K562 (cell line): ENCODE results near the gene KEL. TPM values are rescaled to one million over a fixed set of nuclear protein-coding genes. Genes with fewer than 3 reads are reported as not detected.

Source experiments
- ATAC-seq: fragments of 200-7000 bp; cut with Tn5 transposase; 3 replicates; pipeline ENCODE4 v1.9.1; 2020; ENCODE audit warnings: moderate library complexity
- BruUV-seq: library from RNA; stranded (reverse); fragments of 400-500 nt; replicated peaks from 2 replicates; lab custom pipeline; 2021; lab: Mats Ljungman, UMichigan
- CTCF ChIA-PET: fragments of 300-600 bp; formaldehyde crosslinking; extraction: SDS; loops from one replicate; lab custom pipeline; 2021; ENCODE audit warnings: low intra/inter-chr PET ratio; lab: Yijun Ruan, JAX
- POLR2A ChIA-PET: fragments of 300-600, 350-650 bp; sonication (Branson Sonifier 250); formaldehyde crosslinking; extraction: SDS; loops from one replicate; lab custom pipeline; 2021; ENCODE audit warnings: antibody characterized with exemption, inconsistent platforms; lab: Yijun Ruan, JAX
- DNase-seq, 4 experiments: peaks; one replicate each; pipeline versions ENCODE4 v3.0.0 to v3.0.0-alpha.2; 2011 to 2018; ENCODE audit warnings: low spot score in 3 of 4, mixed read lengths in 3 of 4; ENCODE audit errors: extremely low read depth in 1 of 4
- FAIRE-seq: peaks from 2 replicates; lab custom pipeline; 2011; peaks lifted over from hg19 to GRCh38; lab: Jason Lieb, UNC
- H2AFZ ChIP-seq: 2 replicates; pipeline ENCODE4 v1.6.0; 2011; ENCODE audit warnings: low read depth, low read length, control low read depth, inconsistent platforms
- H3K27ac ChIP-seq: fragments of 200-600 bp; 3 replicates; pipeline ENCODE4 v1.8.0; 2011; ENCODE audit warnings: low read depth, mild to moderate bottlenecking, control low read depth, inconsistent platforms, low read length, moderate library complexity, mixed read lengths; ENCODE audit errors: extremely low read depth
- H3K27me3 ChIP-seq, 2 experiments: fragments of 300-600 bp in 1 of 2; 2 replicates in 1 of 2; 3 replicates in 1 of 2; pipeline versions ENCODE4 v1.6.0 to v1.8.0; 2011; ENCODE audit warnings: inconsistent platforms in 2 of 2, low read length in 2 of 2, mild to moderate bottlenecking in 1 of 2, mixed read lengths in 1 of 2, moderate library complexity in 1 of 2; ENCODE audit not compliant: control insufficient read depth in 2 of 2, insufficient read depth in 2 of 2
- H3K36me3 ChIP-seq: fragments of 300-600 bp; 3 replicates; pipeline ENCODE4 v1.8.0; 2011; ENCODE audit warnings: mild to moderate bottlenecking, low read length, inconsistent platforms; ENCODE audit not compliant: control insufficient read depth, insufficient read depth
- H3K4me1 ChIP-seq, 2 experiments: fragments of 200-600 bp in 1 of 2; replicated peaks in 1 of 2; 2 replicates in 1 of 2; 3 replicates in 1 of 2; pipeline versions ENCODE4 v1.5.1 to v1.8.0; 2011; ENCODE audit warnings: inconsistent platforms in 2 of 2, low read length in 2 of 2, mild to moderate bottlenecking in 1 of 2, mixed read lengths in 1 of 2, moderate library complexity in 1 of 2; ENCODE audit not compliant: control insufficient read depth in 2 of 2, insufficient read depth in 2 of 2
- H3K4me2 ChIP-seq: 2 replicates; pipeline ENCODE4 v1.6.1; 2011; ENCODE audit warnings: low read length, control low read depth, inconsistent platforms, mixed read lengths; ENCODE audit not compliant: insufficient read depth
- H3K4me3 ChIP-seq: fragments of 200-600 bp; sonication (generic), shearing (Covaris generic); 2 replicates; pipeline ENCODE4 v1.5.1; 2016; ENCODE audit warnings: control low read depth, inconsistent platforms
- H3K79me2 ChIP-seq: fragments of 200-600 bp; 3 replicates; pipeline ENCODE4 v1.8.0; 2011; ENCODE audit warnings: low read length, inconsistent platforms; ENCODE audit not compliant: control insufficient read depth, insufficient read depth
- H3K9ac ChIP-seq, 2 experiments: 2 replicates each; pipeline versions ENCODE4 v1.6.0 to v1.6.1; 2011; ENCODE audit warnings: low read depth in 2 of 2, low read length in 2 of 2, control low read depth in 1 of 2, inconsistent platforms in 1 of 2, mild to moderate bottlenecking in 1 of 2, mixed read lengths in 1 of 2; ENCODE audit not compliant: insufficient read depth in 1 of 2
- H3K9me1 ChIP-seq: one replicate; pipeline ENCODE4 v1.6.0; 2011; ENCODE audit warnings: inconsistent platforms, mild to moderate bottlenecking, low read length, moderate library complexity; ENCODE audit not compliant: control insufficient read depth, insufficient read depth
- H3K9me3 ChIP-seq: replicated peaks from 2 replicates; pipeline ENCODE4 v1.5.1; 2011; ENCODE audit warnings: low read depth, low read length, inconsistent platforms; ENCODE audit not compliant: control insufficient read depth, insufficient read depth
- H4K20me1 ChIP-seq: replicated peaks from 2 replicates; pipeline ENCODE4 v1.6.1; 2011; ENCODE audit warnings: low read length, inconsistent platforms, mixed read lengths; ENCODE audit not compliant: control insufficient read depth, insufficient read depth
- CCAR2 ChIP-seq: fragments of 200-400 bp; formaldehyde crosslinking; IDR thresholded peaks from 2 replicates; pipeline ENCODE4 v1.6.1; 2017; ENCODE audit warnings: mild to moderate bottlenecking, low read depth, low read length
- DEAF1 ChIP-seq: fragments of 450-650 bp; formaldehyde crosslinking; IDR thresholded peaks from 2 replicates; pipeline ENCODE4 v1.4.0; 2020; ENCODE audit warnings: mild to moderate bottlenecking, moderate library complexity
- ELF1 ChIP-seq: fragments of 200-800 bp; sonication (Bioruptor generic); IDR thresholded peaks from 2 replicates; pipeline ENCODE4 v1.6.1; 2016; ENCODE audit warnings: missing genetic modification characterization, missing compliant biosample characterization
- EWSR1 ChIP-seq: fragments of 450-650 bp; IDR thresholded peaks from 2 replicates; pipeline ENCODE4 v1.6.1; 2018; ENCODE audit warnings: borderline replicate concordance, mild to moderate bottlenecking, low read depth, moderate library complexity; ENCODE audit not compliant: partially characterized antibody
- FOXK1 ChIP-seq: sonication (generic); formaldehyde crosslinking; IDR thresholded peaks from 2 replicates; pipeline ENCODE4 v1.8.0; 2022; ENCODE audit warnings: missing genetic modification reagents, mild to moderate bottlenecking, borderline replicate concordance
- KLF6 ChIP-seq: fragments of 250-450 bp; sonication (Bioruptor Pico); IDR thresholded peaks from 2 replicates; pipeline ENCODE4 v1.4.0; 2020; ENCODE audit warnings: mild to moderate bottlenecking, moderate library complexity, borderline replicate concordance
- NBN ChIP-seq: fragments of 450-650 bp; IDR thresholded peaks from 2 replicates; pipeline ENCODE4 v1.6.1; 2016; ENCODE audit warnings: low read depth, mild to moderate bottlenecking
- NCOA1 ChIP-seq: fragments of 450-650 bp; IDR thresholded peaks from 2 replicates; pipeline ENCODE4 v1.6.1; 2016; ENCODE audit warnings: low read depth
- RBM15 ChIP-seq: fragments of 200-400 bp; formaldehyde crosslinking; IDR thresholded peaks from 2 replicates; pipeline ENCODE4 v1.6.1; 2018; ENCODE audit warnings: mild to moderate bottlenecking, low read length, moderate library complexity; ENCODE audit not compliant: insufficient read depth
- RBM17 ChIP-seq: fragments of 200-400 bp; formaldehyde crosslinking; IDR thresholded peaks from 2 replicates; pipeline ENCODE4 v1.6.1; 2017; ENCODE audit warnings: low read depth, mild to moderate bottlenecking, low read length, borderline replicate concordance
- SP2 ChIP-seq: IDR thresholded peaks from 2 replicates; pipeline ENCODE4 v1.6.1; 2011; ENCODE audit warnings: mild to moderate bottlenecking, low read depth, low read length, moderate library complexity; ENCODE audit not compliant: poor library complexity, severe bottlenecking; ENCODE audit errors: extremely low read depth
- TCF7L2 ChIP-seq: fragments of 150-350 bp; IDR thresholded peaks from 2 replicates; pipeline ENCODE4 v1.6.1; 2016; ENCODE audit warnings: low read depth, mild to moderate bottlenecking, low read length, moderate library complexity
- THRB ChIP-seq: fragments of 450-650 bp; formaldehyde crosslinking; conservative IDR thresholded peaks from 2 replicates; pipeline ENCODE4 v1.4.0; 2022; ENCODE audit warnings: mild to moderate bottlenecking, missing genetic modification characterization
- TRIM24 ChIP-seq, 2 experiments: fragments of 450-650 bp; IDR thresholded peaks; 2 replicates each; pipeline ENCODE4 v1.6.1; 2016
- USF1 ChIP-seq: sonication (generic); formaldehyde crosslinking; IDR thresholded peaks from 2 replicates; pipeline ENCODE4 v1.9.0; 2022; ENCODE audit warnings: mild to moderate bottlenecking, missing genetic modification reagents
- ZC3H11A ChIP-seq: IDR thresholded peaks from 2 replicates; pipeline ENCODE4 v1.6.1; 2012; ENCODE audit warnings: low read depth, low read length, improper control_type of control experiment
- ZNF311 ChIP-seq: fragments of 250-450 bp; sonication (Bioruptor Pico); IDR thresholded peaks from 2 replicates; pipeline ENCODE4 v1.4.0; 2020; ENCODE audit warnings: mild to moderate bottlenecking, moderate library complexity
- ZNF511 ChIP-seq: sonication (generic); formaldehyde crosslinking; IDR thresholded peaks from 2 replicates; pipeline ENCODE4 v1.8.0; 2022; ENCODE audit warnings: mild to moderate bottlenecking, missing genetic modification reagents
- WGBS: fragments of 100-300 bp; shearing (Covaris generic); methylation state at CpG from one replicate; pipeline ENCODE4 v1.1.6; 2016; ENCODE audit warnings: low coverage, mixed read lengths; ENCODE audit not compliant: insufficient coverage; ENCODE audit errors: missing lambda C conversion rate; 5-methylcytosine and 5-hydroxymethylcytosine counted together
- in situ Hi-C: fragments of 300-500 bp; cut with MboI; formaldehyde crosslinking; loops from 4 replicates; pipeline ENCODE4 v1.15.0; 2018; ENCODE audit warnings: inconsistent platforms, mixed read lengths
- intact Hi-C: fragments of 100-400 bp; cut with micrococcal nuclease; formaldehyde crosslinking; loops from 2 replicates; pipeline ENCODE4 v1.14.2; 2022
- polyA plus RNA-seq, 8 experiments: library from polyadenylated mRNA; depleted of rRNA in 4 of 8; stranded (reverse) in 5 of 8; unstranded in 3 of 8; fragments of >200 nt; fragmentation: Nextera tagmentation in 2 of 8; fragmentation: Illumina TruSeq in 1 of 8; extraction: Ambion mirVana in 2 of 8; extraction: Trizol in 1 of 8; gene quantifications; 2 replicates each; pipeline versions ENCODE4 v1.2.1 to v1.2.3, GENCODE V29; 2011 to 2014; ENCODE audit warnings: inconsistent platforms in 1 of 8, missing spikeins in 1 of 8
- total RNA-seq, 7 experiments: library from RNA; depleted of rRNA in 6 of 7; stranded (reverse); fragments of >200 nt in 6 of 7; fragmentation: Illumina TruSeq in 2 of 7; extraction: Trizol in 2 of 7; gene quantifications; 2 replicates each; pipeline versions ENCODE4 v1.2.1 to v1.2.3, GENCODE V29; 2011 to 2021; ENCODE audit warnings: low replicate concordance in 1 of 7

The KEL gene
- total and polyA plus RNA-seq, 9 of the 15 experiments (the other 6 are each of a cell fraction or from before 2014, with no cell fraction given), result 9.0 to 47.4 (median 22.2) TPM

GRCh38 chr7:142998966-142999365 is 36.8 kb upstream of the KEL start:
- 12% methylated on average over 6 of the region's 6 CpGs for WGBS
- Histone ChIP-seq H3K4me2 (no peak overlapping the region), H3K9me3 (no peaks in the 10 kb centered on the region), H3K36me3 (no peaks in the 10 kb centered on the region), H3K79me2 (no peaks in the 10 kb centered on the region), H3K4me1 (peaks cover 0 to 4% of the 10 kb centered on the region in 2 experiments; a peak in 2 of 5 replicates), H2AFZ (no peak overlapping the region), H3K4me3 (no peak overlapping the region), H3K9ac (no peak overlapping the region), H3K27me3 (no peaks in the 10 kb centered on the region), H3K9me1 (no peaks in the 10 kb centered on the region), H3K27ac (no peak overlapping the region), H4K20me1 (no peaks in the 10 kb centered on the region)
- BruUV-seq, result no TSS peak
- ChIA-PET CTCF (no interaction called here), POLR2A (interaction anchor here (1.0 to 1.6 kb wide), 3 partner anchors 10 to 118 kb away, joined by 3 to 4 read pairs (median 4); no protein-coding TSS in a partner anchor)
- intact Hi-C loops, result no loop called here
- ATAC-seq (no peak), FAIRE-seq (no peak), DNase-seq (no peak)
- TF ChIP-seq KLF6 (CRISPR knock-in tag), result no peak
- TF ChIP-seq DEAF1 (CRISPR knock-in tag), result no peak
- TF ChIP-seq USF1 (CRISPR knock-in tag), result no peak
- TF ChIP-seq NCOA1, result no peak
- TF ChIP-seq ZNF511, result no peak
- TF ChIP-seq TCF7L2, result no peak
- no peak for TF ChIP-seq FOXK1 (CRISPR knock-in tag)
- TF ChIP-seq TRIM24 (IDR thresholded peaks at IDR 0.05), result no peak
- no peak for TF ChIP-seq THRB
- no peak for TF ChIP-seq ELF1 (tag)
- no peak for TF ChIP-seq ZC3H11A
- no peak for TF ChIP-seq SP2
- no peak for TF ChIP-seq EWSR1
- no peak for TF ChIP-seq RBM17
- no peak for TF ChIP-seq CCAR2
- no peak for TF ChIP-seq RBM15
- TF ChIP-seq ZNF311 (CRISPR knock-in tag), result no peak
- no peak for TF ChIP-seq NBN
- in situ Hi-C loops, result no loop called here
